T-cell (primary cell): Measurements from ENCODE around the gene STARD3. TPM values are rescaled to one million over a fixed set of nuclear protein-coding genes. Genes with fewer than 3 reads are reported as not detected.
"Not testable (repeated sequence)": the region's sequence is repeated elsewhere in the genome, so short reads cannot be mapped to it uniquely, and the experiment has no call there.

Source experiments
- ATAC-seq, 4 experiments: fragments of 200-7000 bp in 3 of 4; fragments of 150-1000 bp in 1 of 4; cut with Tn5 transposase; replicated peaks in 1 of 4; 1 replicate in 3 of 4; 2 replicates in 1 of 4; pipeline ENCODE4 v1.10.0; 2021; ENCODE audit warnings: moderate library complexity in 3 of 4, mild to moderate bottlenecking in 2 of 4, moderate number of reproducible peaks in 1 of 4
- CTCF ChIA-PET, 2 donors: fragments of 300-600 bp; sonication (Branson Sonifier 250); formaldehyde crosslinking; loops; one replicate each; lab custom pipeline; 2022; ENCODE audit warnings: antibody characterized with exemption in 2 of 2; lab: Charles Lee
- POLR2A ChIA-PET, 2 donors: fragments of 300-600 bp; sonication (Branson Sonifier 250); formaldehyde crosslinking; loops; one replicate each; lab custom pipeline; 2022; ENCODE audit warnings: antibody characterized with exemption in 2 of 2; lab: Charles Lee
- DNase-seq, 35 experiments: peaks; one replicate each; pipeline versions ENCODE4 v3.0.0 to v3.0.0-alpha.2; 2013 to 2023
- H3K27ac ChIP-seq: one replicate; pipeline ENCODE4 v1.5.1; 2013; ENCODE audit warnings: low read length
- H3K27me3 ChIP-seq, 2 experiments: replicated peaks in 1 of 2; 1 replicate in 1 of 2; 2 replicates in 1 of 2; pipeline versions ENCODE4 v1.6.1 to v1.7.0; 2013; ENCODE audit warnings: low read length in 1 of 2, mixed read lengths in 1 of 2; ENCODE audit not compliant: control insufficient read depth in 2 of 2, insufficient read depth in 2 of 2; ENCODE audit errors: extremely low read depth in 1 of 2
- H3K36me3 ChIP-seq, 2 donors: 1 replicate in 1 of 2; 2 replicates in 1 of 2; pipeline versions ENCODE4 v1.6.1 to v1.7.0; 2013; ENCODE audit warnings: low read length in 1 of 2; ENCODE audit not compliant: control insufficient read depth in 2 of 2, insufficient read depth in 1 of 2; ENCODE audit errors: extremely low read depth in 1 of 2
- H3K4me1 ChIP-seq, 2 experiments: 1 replicate in 1 of 2; 2 replicates in 1 of 2; pipeline versions ENCODE4 v1.6.1 to v1.7.0; 2013; ENCODE audit warnings: low read length in 2 of 2, mixed read lengths in 1 of 2; ENCODE audit not compliant: insufficient read depth in 2 of 2, control insufficient read depth in 1 of 2; ENCODE audit errors: extremely low read depth in 1 of 2
- H3K4me3 ChIP-seq, 2 donors: 1 replicate in 1 of 2; 2 replicates in 1 of 2; pipeline versions ENCODE4 v1.5.1 to v1.7.0; 2013; ENCODE audit warnings: mild to moderate bottlenecking in 2 of 2, low read length in 1 of 2, moderate library complexity in 1 of 2; ENCODE audit not compliant: control insufficient read depth in 1 of 2; ENCODE audit errors: extremely low read depth in 1 of 2
- H3K9me3 ChIP-seq: 2 replicates; pipeline ENCODE4 v1.7.0; 2013
- H3K27ac Mint-ChIP-seq, 2 donors: one replicate each; pipeline ENCODE4 v1.8.0; 2020 to 2021; ENCODE audit warnings: mild to moderate bottlenecking in 2 of 2, mixed read lengths in 2 of 2
- H3K27me3 Mint-ChIP-seq, 2 donors: one replicate each; pipeline ENCODE4 v1.8.0; 2021 to 2022; ENCODE audit warnings: mixed read lengths in 2 of 2
- H3K36me3 Mint-ChIP-seq: one replicate; pipeline ENCODE4 v1.8.0; 2021; ENCODE audit warnings: mixed read lengths
- H3K4me1 Mint-ChIP-seq, 3 donors: one replicate each; pipeline ENCODE4 v1.8.0; 2020 to 2022; ENCODE audit warnings: mixed read lengths in 3 of 3, mild to moderate bottlenecking in 1 of 3
- H3K4me3 Mint-ChIP-seq, 3 donors: one replicate each; pipeline ENCODE4 v1.8.0; 2020 to 2022; ENCODE audit warnings: mild to moderate bottlenecking in 3 of 3, mixed read lengths in 3 of 3, moderate library complexity in 3 of 3
- H3K9me3 Mint-ChIP-seq, 3 donors: one replicate each; pipeline ENCODE4 v1.8.0; 2020 to 2022; ENCODE audit warnings: mixed read lengths in 3 of 3
- WGBS: methylation state at CpG from one replicate; pipeline ENCODE4 v1.1.5; 2013; ENCODE audit warnings: missing lambda C conversion rate; ENCODE audit not compliant: insufficient coverage; 5-methylcytosine and 5-hydroxymethylcytosine counted together
- total RNA-seq, 35 experiments: library from RNA in 6 of 35; stranded (reverse) in 6 of 35; fragments of 120-200 nt in 1 of 35; gene quantifications; one replicate each; pipeline versions ENCODE4 v1.2.1 to v1.2.4 and lab custom pipeline; 2013 to 2026

The STARD3 gene
- total RNA-seq, 5 donors from 2014 or later (not counting 1 experiment from before 2014, with no cell fraction given), result 81.3 to 146 (median 99.7) TPM

- WGBS, result 93% methylated on average over 12 of the region's 12 CpGs
- ChIA-PET POLR2A (no interaction called here), CTCF (no interaction called here)
- H3K9me3 Mint-ChIP-seq, result no peaks in the 10 kb centered on the region
- H3K27me3 ChIP-seq, result peaks cover 4 to 18% of the 10 kb centered on the region in 2 experiments
- peaks cover 18 to 42% (median 25%) of the 10 kb centered on the region in 3 donors for H3K4me1 Mint-ChIP-seq
- no peak overlapping the region for H3K27ac Mint-ChIP-seq
- H3K4me3 ChIP-seq, result no peak overlapping the region
- H3K4me1 ChIP-seq, result peaks cover 9 to 46% of the 10 kb centered on the region in 2 experiments
- no peak overlapping the region for H3K4me3 Mint-ChIP-seq
- H3K9me3 ChIP-seq, result no peaks in the 10 kb centered on the region
- DNase-seq (no peak), ATAC-seq (no peak)
- H3K36me3 Mint-ChIP-seq, result no peaks in the 10 kb centered on the region
- H3K27me3 Mint-ChIP-seq, result peaks cover 9 to 17% of the 10 kb centered on the region in 2 donors
- no peak overlapping the region for H3K27ac ChIP-seq
- peaks cover 0 to 2% of the 10 kb centered on the region in 2 donors for H3K36me3 ChIP-seq
These were observed 68.9 kb downstream of the STARD3 start for GRCh38 chr17:39705786-39706348.

GRCh38 chr17:39706383-39706782, 69.4 kb downstream of the STARD3 start:
- WGBS, result 96% methylated on average over 3 of the region's 8 CpGs
- no peak for DNase-seq
- H3K36me3 Mint-ChIP-seq, result no peaks in the 10 kb centered on the region
- no peaks in the 10 kb centered on the region for H3K9me3 ChIP-seq
- H3K27ac Mint-ChIP-seq, result no peak overlapping the region
- H3K27me3 Mint-ChIP-seq, result peaks cover 4 to 12% of the 10 kb centered on the region in 2 donors
- CTCF ChIA-PET, result no interaction called here
- H3K9me3 Mint-ChIP-seq, result no peaks in the 10 kb centered on the region
- peaks cover 16 to 37% (median 25%) of the 10 kb centered on the region in 3 donors for H3K4me1 Mint-ChIP-seq
- peaks cover 4 to 12% of the 10 kb centered on the region in 2 experiments for H3K27me3 ChIP-seq
- POLR2A ChIA-PET, result no interaction called here
- no peak overlapping the region for H3K27ac ChIP-seq
- H3K4me3 Mint-ChIP-seq, result peak overlapping the region in 1 of 3 donors; percentile 75
- peaks cover 9 to 46% of the 10 kb centered on the region in 2 experiments for H3K4me1 ChIP-seq
- no peak for ATAC-seq
- peaks cover 0 to 2% of the 10 kb centered on the region in 2 donors for H3K36me3 ChIP-seq
- H3K4me3 ChIP-seq, result no peak overlapping the region

- Mint-ChIP-seq H3K36me3 (no peaks in the 10 kb centered on the region), H3K27me3 (peaks cover 0 to 7% of the 10 kb centered on the region in 2 donors), H3K9me3 (no peaks in the 10 kb centered on the region), H3K27ac (peak overlapping the region; percentile 36 to 41), H3K4me1 (peaks cover 16 to 37% (median 25%) of the 10 kb centered on the region in 3 donors), H3K4me3 (peak overlapping the region in 2 of 3 donors; percentile 8 to 75)
- POLR2A ChIA-PET, result no interaction called here
- Histone ChIP-seq H3K4me3 (no peak overlapping the region), H3K9me3 (no peaks in the 10 kb centered on the region), H3K27ac (no peak overlapping the region), H3K36me3 (peaks cover 0 to 2% of the 10 kb centered on the region in 2 donors), H3K27me3 (peaks cover 0 to 7% of the 10 kb centered on the region in 2 experiments), H3K4me1 (peaks cover 9 to 46% of the 10 kb centered on the region in 2 experiments)
- ATAC-seq, result peak; percentile 75 to 90 (median 82)
- peak in 3 of 35 experiments; percentile 10 to 32 (median 29) for DNase-seq
- CTCF ChIA-PET, result no interaction called here
- 76% methylated on average over 6 of the region's 7 CpGs for whole genome bisulfite sequencing
These were observed 70.0 kb downstream of the STARD3 start for GRCh38 chr17:39706921-39707337.

- H3K4me1 ChIP-seq, result peaks cover 9 to 46% of the 10 kb centered on the region in 2 experiments
- H3K9me3 Mint-ChIP-seq, result no peaks in the 10 kb centered on the region
- no peaks in the 10 kb centered on the region for H3K27me3 ChIP-seq
- H3K4me3 Mint-ChIP-seq, result peak overlapping the region in 1 of 3 donors; percentile 21
- H3K4me3 ChIP-seq, result no peak overlapping the region
- ATAC-seq (no peak), DNase-seq (peak in 1 of 35 experiments; percentile 10)
- no peaks in the 10 kb centered on the region for H3K9me3 ChIP-seq
- H3K36me3 ChIP-seq, result no peaks in the 10 kb centered on the region
- CTCF ChIA-PET, result no interaction called here
- H3K4me1 Mint-ChIP-seq, result peaks cover 16 to 37% (median 20%) of the 10 kb centered on the region in 3 donors
- H3K27ac Mint-ChIP-seq, result peak overlapping the region in 1 of 2 donors; percentile 44
- 84% methylated on average over 8 of the region's 14 CpGs for WGBS
- no peaks in the 10 kb centered on the region for H3K27me3 Mint-ChIP-seq
- H3K36me3 Mint-ChIP-seq, result no peaks in the 10 kb centered on the region
- POLR2A ChIA-PET, result no interaction called here
- no peak overlapping the region for H3K27ac ChIP-seq
These were observed 72.5 kb downstream of the STARD3 start for GRCh38 chr17:39709319-39709997.

- 87% methylated on average over 15 of the region's 20 CpGs for WGBS
- no peak overlapping the region for H3K27ac ChIP-seq
- H3K4me3 ChIP-seq, result no peak overlapping the region
- no peaks in the 10 kb centered on the region for H3K9me3 Mint-ChIP-seq
- H3K4me3 Mint-ChIP-seq, result no peak overlapping the region
- H3K36me3 Mint-ChIP-seq, result no peaks in the 10 kb centered on the region
- no peaks in the 10 kb centered on the region for H3K27me3 ChIP-seq
- ATAC-seq (no peak), DNase-seq (no peak)
- H3K27me3 Mint-ChIP-seq, result no peaks in the 10 kb centered on the region
- peaks cover 9 to 46% of the 10 kb centered on the region in 2 experiments for H3K4me1 ChIP-seq
- H3K9me3 ChIP-seq, result no peaks in the 10 kb centered on the region
- H3K4me1 Mint-ChIP-seq, result peaks cover 16 to 34% (median 20%) of the 10 kb centered on the region in 3 donors
- no peak overlapping the region for H3K27ac Mint-ChIP-seq
- ChIA-PET CTCF (interaction anchor here in 1 of 2 donors (0.6 kb wide), 1 partner anchor 766 kb away, joined by 4 read pairs; no protein-coding TSS in a partner anchor), POLR2A (no interaction called here)
- no peaks in the 10 kb centered on the region for H3K36me3 ChIP-seq
These were observed 73.3 kb downstream of the STARD3 start for GRCh38 chr17:39709998-39710964.

GRCh38 chr17:39711071-39711470, 74.1 kb downstream of the STARD3 start:
- H3K27me3 Mint-ChIP-seq, H3K9me3 Mint-ChIP-seq, H3K27ac ChIP-seq, H3K27ac Mint-ChIP-seq, H3K4me3 ChIP-seq, POLR2A ChIA-PET, DNase-seq, H3K36me3 Mint-ChIP-seq, ATAC-seq, H3K27me3 ChIP-seq, H3K4me3 Mint-ChIP-seq, H3K36me3 ChIP-seq, H3K9me3 ChIP-seq: not testable (repeated sequence)
- H3K4me1 Mint-ChIP-seq, result peaks cover 16 to 34% (median 20%) of the 10 kb centered on the region in 3 donors
- 93% methylated on average over 9 of the region's 11 CpGs for WGBS
- H3K4me1 ChIP-seq, result peaks cover 9 to 41% of the 10 kb centered on the region in 2 experiments
- CTCF ChIA-PET, result interaction anchor here in 1 of 2 donors (0.5 kb wide), 1 partner anchor 1027 kb away, joined by 3 read pairs; no protein-coding TSS in a partner anchor
